ENCODE data around the gene DGKI.

DGKI gene

GRCh38 chr7:137846827-137847567, at the start of gene DGKI:
TSS of gene DGKI (minus strand) at chr7:137846974.
- no peak for DNase-seq

GRCh38 chr7:137895301-137896221, 48.8 kb upstream of the DGKI start:
- peak; percentile 26 for DNase-seq

DNA sequence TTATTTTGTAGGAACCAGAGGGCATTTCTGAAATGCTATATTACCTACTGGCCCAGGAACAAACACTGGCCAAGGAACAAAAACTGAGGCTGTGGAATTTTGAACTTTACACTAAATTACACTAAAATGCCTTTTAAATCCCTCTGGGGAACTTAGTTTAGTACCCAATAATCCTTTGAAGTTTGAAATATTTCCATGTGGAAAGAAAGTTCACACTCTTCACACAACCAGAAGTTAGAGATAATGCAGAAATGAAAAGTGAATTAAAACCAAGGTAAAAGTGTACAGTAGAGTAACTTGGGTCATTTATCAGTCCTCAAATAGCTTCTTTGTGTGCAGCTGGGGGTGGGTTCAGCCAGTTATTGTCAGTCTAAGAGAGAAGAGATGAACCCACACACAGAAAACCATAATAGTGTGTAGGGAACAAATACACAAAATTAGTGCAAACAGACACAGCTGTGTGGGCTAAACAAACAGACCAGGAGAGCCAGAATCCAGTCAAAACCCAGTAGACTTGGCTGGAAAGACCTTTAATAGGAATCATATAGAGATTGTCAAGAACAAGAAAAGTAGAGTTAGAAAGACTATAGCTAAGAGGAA, 46.5 kb upstream of the DGKI start:
- DNase-seq: no peak

DNA sequence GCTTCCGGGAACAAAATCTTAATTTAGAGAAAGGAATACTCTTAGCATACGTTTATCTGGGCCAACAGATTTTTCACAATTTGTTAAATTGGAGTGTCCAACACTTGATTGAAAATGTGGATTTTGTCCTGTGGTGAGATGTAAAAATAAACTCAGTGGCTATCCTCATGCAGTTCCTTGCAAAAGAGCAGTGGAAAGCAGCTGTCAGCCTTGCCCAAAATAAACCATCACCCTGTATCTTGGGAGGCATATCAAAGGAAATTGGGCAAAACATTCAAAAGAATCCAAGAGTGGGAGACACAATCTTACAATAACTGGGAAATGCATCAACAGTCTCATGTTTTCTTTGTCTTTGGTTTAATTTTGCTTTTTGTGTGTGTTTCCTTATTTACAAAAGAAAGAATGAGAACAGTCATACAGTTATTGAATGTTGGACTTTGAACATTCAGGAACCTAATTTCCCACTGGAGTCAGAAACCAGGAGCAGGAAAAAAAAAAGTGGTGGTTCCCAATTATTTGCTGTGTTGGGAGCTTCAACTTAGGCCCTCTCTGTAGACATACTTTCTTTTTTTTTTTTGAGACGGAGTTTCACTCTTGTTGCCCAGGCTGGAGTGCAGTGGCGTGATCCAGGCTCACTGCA, 44.4 kb upstream of the DGKI start:
- no peak for DNase-seq

GRCh38 chr7:137890449-137890921, 43.7 kb upstream of the DGKI start:
- no peak for DNase-seq

DNA sequence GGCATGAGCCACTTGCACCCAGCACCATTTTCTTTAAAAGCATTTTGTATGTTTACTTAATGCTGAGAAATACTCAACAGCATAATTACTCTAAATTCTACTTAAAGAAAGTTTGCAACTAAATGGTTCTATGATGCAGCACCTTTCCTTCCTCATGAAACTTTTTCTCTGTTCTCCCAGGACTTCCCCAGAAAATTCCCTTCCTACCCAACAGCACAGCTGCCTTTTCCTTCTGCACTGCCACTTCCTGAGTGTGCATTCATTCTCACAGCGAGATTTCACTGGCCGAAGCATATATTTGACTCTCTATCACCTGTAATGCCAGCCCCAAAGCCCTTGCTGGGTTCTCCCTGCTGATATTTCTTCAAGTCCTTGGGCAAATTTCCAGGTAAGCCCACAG, 41.5 kb upstream of the DGKI start:
- DNase-seq: peak; percentile 72

DNA sequence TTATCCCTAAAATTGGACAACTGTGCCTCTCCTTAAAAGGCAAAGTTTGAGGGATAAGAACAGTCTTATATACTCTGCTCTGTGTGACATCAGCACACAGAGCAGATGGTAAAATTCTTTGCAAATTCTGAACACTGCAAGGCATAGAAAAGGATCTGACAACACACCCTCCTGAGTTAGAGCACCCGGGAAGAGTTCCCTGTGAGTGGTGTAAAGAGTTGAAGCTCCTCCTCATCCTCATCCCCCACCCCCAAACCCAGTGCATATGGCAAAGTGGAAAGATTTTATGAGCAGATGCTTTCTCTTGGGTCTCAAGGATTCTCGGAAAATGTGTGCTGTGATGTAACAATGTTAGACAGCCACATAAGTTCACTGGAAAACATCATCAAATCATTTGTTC, 40.0 kb upstream of the DGKI start:
- no peak for DNase-seq

DNA sequence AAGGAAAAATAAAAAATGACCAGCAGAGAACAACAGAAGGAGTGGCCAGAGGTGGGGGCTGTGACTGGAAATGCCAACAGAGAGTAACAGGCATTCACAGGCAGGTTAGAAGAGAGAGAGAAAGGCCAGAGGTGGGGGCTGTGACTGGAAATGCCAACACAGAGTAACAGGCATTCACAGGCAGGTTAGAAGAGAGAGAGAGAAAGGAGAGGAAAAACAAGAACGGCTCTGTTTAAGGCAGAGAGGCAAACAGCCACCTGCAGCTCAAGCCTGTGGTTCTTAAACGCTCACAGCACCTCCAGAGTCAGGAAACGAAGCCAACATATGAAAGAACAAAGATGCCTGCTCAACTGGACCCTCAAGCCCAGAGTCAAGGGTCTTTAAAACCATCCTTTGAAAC, 39.5 kb upstream of the DGKI start:
- no peak for DNase-seq

- no peak for DNase-seq
These were observed 38.9 kb upstream of the DGKI start for GRCh38 chr7:137885678-137886077.

DNA sequence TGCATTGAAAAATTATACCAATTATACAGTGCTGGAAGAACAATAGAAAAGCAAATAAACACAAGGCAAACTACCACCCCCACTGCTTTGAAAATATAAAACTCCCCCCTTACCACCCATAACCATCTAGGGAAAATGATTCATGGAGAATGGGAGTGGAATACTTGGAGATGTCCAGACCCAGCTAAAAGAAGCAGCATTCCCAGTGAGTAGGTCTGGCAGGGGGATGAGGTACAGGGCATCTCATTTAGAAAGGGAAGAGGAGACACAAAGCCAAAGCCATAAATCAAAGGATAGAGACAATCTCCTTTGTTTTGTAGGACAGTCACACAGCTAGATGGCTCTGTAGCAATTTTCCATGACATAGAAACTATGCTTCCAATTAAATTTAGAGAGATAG, 36.0 kb upstream of the DGKI start:
- no peak for DNase-seq

DNA sequence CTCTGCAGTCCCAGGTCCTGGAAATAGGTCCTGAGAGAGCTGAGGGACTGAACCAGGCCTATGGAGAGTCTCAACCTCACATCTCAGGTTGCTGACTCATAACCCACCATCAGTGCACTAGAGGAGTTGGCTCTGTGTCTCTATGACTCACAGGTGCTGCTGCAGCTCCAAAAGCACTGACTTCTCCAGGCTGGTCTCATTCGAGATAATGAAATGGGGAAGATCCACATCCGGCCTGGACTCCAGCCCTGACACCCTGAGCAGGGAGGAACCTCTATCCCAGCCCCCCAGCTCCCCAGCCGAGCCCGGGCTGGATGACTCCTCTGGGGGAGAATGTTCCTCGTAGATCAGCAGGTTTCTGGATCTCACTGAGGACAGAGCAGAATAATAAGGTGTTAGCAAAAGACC, 35.5 kb upstream of the DGKI start:
- no peak for DNase-seq

GRCh38 chr7:137881607-137882260, 35.0 kb upstream of the DGKI start:
- no peak for DNase-seq

DNA sequence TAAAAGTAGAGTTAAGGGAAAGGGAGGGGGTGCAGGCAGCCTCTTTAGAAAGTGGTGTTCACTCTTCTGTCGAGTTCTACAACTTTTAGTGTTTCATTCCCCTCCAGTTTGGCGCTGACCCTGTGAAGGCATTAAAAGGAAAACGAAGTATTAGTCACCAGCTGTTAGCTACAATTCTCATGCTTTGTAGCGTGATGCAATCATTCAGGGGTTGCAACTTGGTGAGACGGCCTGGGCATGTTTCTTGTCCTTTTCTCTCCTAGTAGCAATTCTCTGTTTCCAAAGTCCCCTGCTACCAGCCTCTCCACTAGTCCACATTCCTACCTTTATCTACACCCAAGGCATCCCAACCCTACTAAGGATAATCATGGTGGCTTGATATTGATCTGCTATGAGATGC, 33.7 kb upstream of the DGKI start:
- DNase-seq: peak; percentile 50

GRCh38 chr7:137879357-137880158, 32.8 kb upstream of the DGKI start:
- DNase-seq: peak; percentile 56

GRCh38 chr7:137878333-137878961, 31.7 kb upstream of the DGKI start:
- no peak for DNase-seq

GRCh38 chr7:137877027-137877675, 30.4 kb upstream of the DGKI start:
- no peak for DNase-seq

DNA sequence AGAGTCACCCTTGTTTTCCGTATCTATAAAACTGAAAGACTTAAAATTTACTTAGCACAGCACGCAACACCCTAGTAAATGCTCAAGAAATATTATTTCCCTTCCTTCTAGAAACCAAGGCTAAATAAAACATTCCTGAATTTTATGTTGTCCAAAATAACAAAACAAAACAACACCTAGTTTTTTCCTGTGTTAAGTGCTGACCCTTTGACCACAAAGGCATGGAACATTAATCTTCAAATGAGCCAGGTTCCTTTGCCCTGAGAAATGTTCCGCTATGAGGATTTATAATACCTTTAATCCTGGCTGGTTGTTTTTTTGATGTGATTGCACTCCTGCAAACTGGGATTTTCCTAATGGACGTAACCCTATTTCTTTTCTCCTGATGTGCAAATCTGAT, 29.0 kb upstream of the DGKI start:
- no peak for DNase-seq

DNA sequence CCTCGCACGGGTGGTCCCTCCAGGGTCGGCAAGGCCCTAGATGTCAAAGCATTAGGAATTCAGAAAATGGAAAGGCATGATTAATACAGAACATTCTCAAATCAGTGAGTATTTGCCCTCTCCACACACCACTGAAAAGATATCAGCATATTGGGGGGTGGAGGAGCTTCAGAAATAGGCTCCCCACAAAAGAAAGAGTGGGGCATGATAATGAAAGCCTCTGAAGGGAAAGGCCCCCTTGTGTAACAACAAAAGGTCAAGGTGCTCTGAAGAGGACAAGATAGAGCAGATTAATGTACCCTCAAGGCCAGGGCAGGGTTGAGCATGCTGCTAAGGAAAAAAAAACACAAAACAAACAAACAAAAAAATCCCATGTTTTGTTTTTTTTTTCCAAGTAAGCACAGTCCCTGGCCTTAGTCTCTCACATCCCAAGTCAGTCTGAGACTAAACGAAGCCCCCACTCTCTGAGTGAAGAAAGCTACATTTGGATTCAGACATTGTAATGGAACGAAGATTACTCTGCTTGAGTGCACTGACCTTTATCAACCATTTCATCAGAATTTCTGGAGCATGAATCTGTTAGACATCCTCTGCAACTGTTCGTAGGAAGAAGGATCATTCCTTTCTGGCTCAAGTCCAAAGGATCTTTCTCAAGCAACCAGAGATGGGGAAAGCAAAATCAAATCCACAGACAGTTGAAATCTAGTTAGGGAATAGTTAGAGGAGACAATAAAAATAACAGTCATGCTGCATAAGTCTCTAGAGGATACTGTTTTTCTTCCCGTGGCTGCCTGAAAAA, 27.4 kb upstream of the DGKI start:
- no peak for DNase-seq

- peak; percentile 40 for DNase-seq
These were observed 26.8 kb upstream of the DGKI start for GRCh38 chr7:137873524-137873923.
